Measurements from ENCODE around the gene SIPA1L3. TPM values are rescaled to one million over a fixed set of nuclear protein-coding genes. Genes with fewer than 3 reads are reported as not detected.

Gene SIPA1L3
- total RNA-seq, 1 donor from 2014 or later = 8.8 TPM

DNA sequence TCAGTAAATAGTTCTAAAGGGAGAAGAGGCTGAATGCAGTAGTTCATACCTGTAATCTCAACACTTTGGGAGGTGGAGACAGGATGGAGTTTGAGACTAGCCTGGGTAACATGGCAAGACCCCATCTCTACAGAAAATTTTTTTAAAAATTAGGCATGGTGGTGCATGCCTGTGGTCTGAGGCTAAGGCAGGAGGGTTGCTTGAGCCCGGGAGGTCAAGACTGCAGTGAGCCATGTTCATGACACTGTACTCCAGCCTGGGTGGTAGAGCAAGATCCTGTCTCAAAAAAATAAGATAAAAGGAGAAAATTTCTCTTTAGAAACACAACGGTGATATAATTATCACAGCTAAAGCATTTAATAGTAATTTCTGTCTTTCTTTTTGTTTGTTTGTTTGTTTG, 57.1 kb downstream of the SIPA1L3 start:
- Histone ChIP-seq H3K4me3 (no peak overlapping the region), H3K9me3 (replicated peaks) (peaks cover 14% of the 10 kb centered on the region)

DNA sequence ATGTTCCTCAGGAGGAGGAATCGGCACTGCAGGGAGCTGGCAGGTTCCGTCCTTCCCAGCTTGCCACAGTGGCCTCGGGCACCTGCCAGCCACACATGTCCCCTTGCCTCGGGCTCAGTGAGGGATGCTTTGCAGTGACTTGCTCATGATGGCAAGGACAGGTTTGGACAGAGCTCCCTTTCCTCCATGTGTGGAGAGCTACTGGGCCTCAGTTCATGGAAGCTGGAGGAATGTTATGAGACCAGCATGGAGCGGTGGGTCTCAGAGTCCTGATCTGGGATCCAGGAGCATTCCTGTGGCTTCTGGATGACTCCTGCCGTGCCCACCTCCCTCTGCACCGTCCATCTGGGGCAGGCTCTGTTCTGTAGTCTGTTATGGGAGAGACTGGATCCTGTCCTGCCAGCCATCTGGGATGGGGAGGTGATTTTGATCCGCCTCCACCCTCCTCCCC, 59.2 kb downstream of the SIPA1L3 start:
- H3K4me3 ChIP-seq = no peak overlapping the region
- intact Hi-C loops (cut with micrococcal nuclease) = no loop called here

More for the DNA sequence above, 57.1 kb downstream of the SIPA1L3 start:
- TF ChIP-seq, protein P1, sequence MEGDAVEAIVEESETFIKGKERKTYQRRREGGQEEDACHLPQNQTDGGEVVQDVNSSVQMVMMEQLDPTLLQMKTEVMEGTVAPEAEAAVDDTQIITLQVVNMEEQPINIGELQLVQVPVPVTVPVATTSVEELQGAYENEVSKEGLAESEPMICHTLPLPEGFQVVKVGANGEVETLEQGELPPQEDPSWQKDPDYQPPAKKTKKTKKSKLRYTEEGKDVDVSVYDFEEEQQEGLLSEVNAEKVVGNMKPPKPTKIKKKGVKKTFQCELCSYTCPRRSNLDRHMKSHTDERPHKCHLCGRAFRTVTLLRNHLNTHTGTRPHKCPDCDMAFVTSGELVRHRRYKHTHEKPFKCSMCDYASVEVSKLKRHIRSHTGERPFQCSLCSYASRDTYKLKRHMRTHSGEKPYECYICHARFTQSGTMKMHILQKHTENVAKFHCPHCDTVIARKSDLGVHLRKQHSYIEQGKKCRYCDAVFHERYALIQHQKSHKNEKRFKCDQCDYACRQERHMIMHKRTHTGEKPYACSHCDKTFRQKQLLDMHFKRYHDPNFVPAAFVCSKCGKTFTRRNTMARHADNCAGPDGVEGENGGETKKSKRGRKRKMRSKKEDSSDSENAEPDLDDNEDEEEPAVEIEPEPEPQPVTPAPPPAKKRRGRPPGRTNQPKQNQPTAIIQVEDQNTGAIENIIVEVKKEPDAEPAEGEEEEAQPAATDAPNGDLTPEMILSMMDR (IDR thresholded peaks at IDR 0.05; ENCODE audit: borderline replicate concordance) = no peak
- H3K27ac ChIP-seq (replicated peaks) = no peak overlapping the region
- intact Hi-C loops (cut with micrococcal nuclease) = no loop called here
- no peaks in the 10 kb centered on the region for H3K27me3 ChIP-seq (ENCODE audit: low read depth)
- peaks cover 11% of the 10 kb centered on the region for H3K4me1 ChIP-seq
- DNase-seq = no peak
- H3K36me3 ChIP-seq = no peaks in the 10 kb centered on the region

DNA sequence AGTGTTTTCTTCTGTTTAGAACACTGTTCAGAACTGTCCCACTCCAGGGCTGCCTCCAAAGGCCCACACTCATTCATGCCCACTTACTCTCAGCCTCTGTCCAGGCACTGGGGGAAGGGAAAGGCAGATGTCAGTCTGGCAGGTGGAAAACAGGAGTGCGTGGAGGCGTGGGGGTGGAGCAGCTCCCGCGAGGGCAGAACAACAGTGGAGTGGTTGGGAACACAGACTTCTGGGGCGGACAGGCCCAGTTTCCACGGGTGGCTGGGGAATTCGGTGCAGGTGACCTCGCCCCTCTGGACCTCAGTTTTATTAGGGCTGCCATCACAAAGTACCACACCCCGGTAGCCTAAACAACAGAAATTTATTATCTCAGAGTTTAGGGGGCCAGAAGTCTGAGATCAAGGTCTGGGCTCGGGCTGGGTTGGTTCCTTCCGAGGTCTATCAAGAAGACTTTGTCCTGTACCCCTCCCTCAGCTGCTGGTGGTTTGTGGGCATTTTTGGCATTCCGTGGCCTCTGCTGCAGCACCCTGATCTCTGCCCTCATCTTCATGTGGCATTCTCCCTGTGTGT, 59.7 kb downstream of the SIPA1L3 start:
- H3K36me3 ChIP-seq = peaks cover 4% of the 10 kb centered on the region
- TF ChIP-seq, protein P1 (IDR thresholded peaks at IDR 0.05; ENCODE audit: borderline replicate concordance) = no peak
- peaks cover 26% of the 10 kb centered on the region for H3K9me3 ChIP-seq (replicated peaks)
- no peaks in the 10 kb centered on the region for H3K27me3 ChIP-seq (ENCODE audit: low read depth)
- DNase-seq = no peak
- no peaks in the 10 kb centered on the region for H3K4me1 ChIP-seq
- intact Hi-C loops (cut with micrococcal nuclease) = no loop called here
- no peak overlapping the region for H3K4me3 ChIP-seq
- H3K27ac ChIP-seq (replicated peaks) = no peak overlapping the region

More for the DNA sequence above, 59.2 kb downstream of the SIPA1L3 start:
- no peaks in the 10 kb centered on the region for H3K4me1 ChIP-seq
- H3K36me3 ChIP-seq = peaks cover 4% of the 10 kb centered on the region
- TF ChIP-seq, protein P1 (IDR thresholded peaks at IDR 0.05; ENCODE audit: borderline replicate concordance) = no peak
- no peaks in the 10 kb centered on the region for H3K27me3 ChIP-seq (ENCODE audit: low read depth)
- no peak for DNase-seq
- peaks cover 31% of the 10 kb centered on the region for H3K9me3 ChIP-seq (replicated peaks)
- no peak overlapping the region for H3K27ac ChIP-seq (replicated peaks)

DNA sequence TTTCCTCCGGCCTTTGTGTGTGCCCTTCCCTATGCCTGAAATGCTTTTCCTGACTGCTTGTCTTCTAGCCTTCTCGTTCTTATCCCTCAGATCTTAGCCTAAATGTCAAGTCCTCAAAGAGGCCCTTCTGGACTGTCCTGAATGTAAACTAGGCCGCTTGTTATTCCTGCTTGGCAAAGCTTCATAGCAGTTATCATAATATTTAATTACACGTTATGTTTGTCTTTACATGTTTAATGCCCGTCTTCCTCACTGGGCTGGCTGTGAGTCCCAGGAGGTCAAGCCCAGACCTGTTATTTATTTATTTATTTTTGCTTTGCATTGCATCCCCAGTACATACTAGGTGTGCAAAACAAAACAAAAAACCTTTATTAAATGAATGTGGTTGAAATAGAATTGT, 62.7 kb downstream of the SIPA1L3 start:
- no peak for DNase-seq
- H3K27ac ChIP-seq (replicated peaks) = no peak overlapping the region
- no peaks in the 10 kb centered on the region for H3K4me1 ChIP-seq
- H3K4me3 ChIP-seq = no peak overlapping the region
- TF ChIP-seq, protein P1 (IDR thresholded peaks at IDR 0.05; ENCODE audit: borderline replicate concordance) = no peak
- peaks cover 4% of the 10 kb centered on the region for H3K36me3 ChIP-seq
- H3K9me3 ChIP-seq (replicated peaks) = peaks cover 21% of the 10 kb centered on the region
- no peaks in the 10 kb centered on the region for H3K27me3 ChIP-seq (ENCODE audit: low read depth)
- intact Hi-C loops (cut with micrococcal nuclease) = no loop called here

DNA sequence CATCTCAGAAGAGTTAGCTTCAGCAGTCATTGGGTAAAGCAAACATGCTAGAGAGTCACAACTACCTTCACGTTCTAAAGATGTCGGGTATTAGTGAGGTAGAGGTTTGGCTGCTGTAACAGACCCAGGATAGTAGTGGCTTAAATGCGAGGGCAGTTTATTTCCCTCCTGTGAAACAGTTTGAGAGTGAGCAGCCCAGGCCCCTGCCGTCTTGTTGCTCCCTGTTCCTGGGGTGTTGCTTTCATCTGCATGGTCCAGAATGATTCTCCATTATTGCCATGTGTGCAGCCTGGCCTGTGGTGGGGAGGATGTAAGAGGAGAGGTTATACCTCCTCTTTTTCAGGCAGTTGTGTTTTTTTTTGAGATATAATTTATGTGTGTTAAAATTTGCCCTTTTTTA, 63.7 kb downstream of the SIPA1L3 start:
- intact Hi-C loops (cut with micrococcal nuclease) = no loop called here
- H3K4me1 ChIP-seq = no peaks in the 10 kb centered on the region

More for the DNA sequence above, 63.7 kb downstream of the SIPA1L3 start:
- H3K36me3 ChIP-seq = peaks cover 4% of the 10 kb centered on the region
- TF ChIP-seq, protein P1 (IDR thresholded peaks at IDR 0.05; ENCODE audit: borderline replicate concordance) = no peak
- no peak overlapping the region for H3K4me3 ChIP-seq
- no peaks in the 10 kb centered on the region for H3K27me3 ChIP-seq (ENCODE audit: low read depth)
- DNase-seq = no peak
- H3K9me3 ChIP-seq (replicated peaks) = peaks cover 21% of the 10 kb centered on the region
- no peak overlapping the region for H3K27ac ChIP-seq (replicated peaks)
